Activated CD4-positive, alpha-beta T cell treated with anti-CD3 and anti-CD28 coated beads for 1 hour (primary cell): ENCODE measurements around the gene ZNF385D.

Experiments used
- DNase-seq: peaks from one replicate; pipeline ENCODE4 v3.0.0-alpha.2; 2020

Gene ZNF385D

DNA sequence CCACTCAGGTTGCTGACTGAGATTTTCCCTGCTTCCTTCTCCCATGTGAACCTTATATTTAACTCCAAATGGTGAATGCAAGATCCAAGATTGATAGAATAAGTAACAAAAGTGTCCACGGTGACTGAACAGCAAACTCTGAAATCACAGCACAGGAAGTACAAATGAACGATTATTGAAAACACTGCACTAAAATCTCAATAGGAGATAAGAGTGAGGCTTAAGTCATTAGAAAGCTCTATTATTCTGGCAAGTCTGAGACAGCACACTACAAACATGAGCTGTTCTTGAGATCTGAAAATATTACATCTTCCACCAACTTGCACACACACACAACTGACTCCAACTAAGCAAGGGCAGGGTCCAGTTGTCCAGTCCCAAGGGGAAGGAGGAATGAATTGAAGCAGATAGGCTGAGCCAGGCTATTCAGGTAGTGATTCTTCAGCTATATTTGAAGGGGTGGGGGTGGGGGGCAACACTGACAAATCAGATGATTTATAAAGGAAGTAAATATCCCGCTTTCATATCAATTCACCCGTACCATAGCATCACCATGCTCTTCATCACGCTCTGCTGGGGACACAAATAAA is 2.9 kb downstream of the ZNF385D start:
- no peak for DNase-seq

DNA sequence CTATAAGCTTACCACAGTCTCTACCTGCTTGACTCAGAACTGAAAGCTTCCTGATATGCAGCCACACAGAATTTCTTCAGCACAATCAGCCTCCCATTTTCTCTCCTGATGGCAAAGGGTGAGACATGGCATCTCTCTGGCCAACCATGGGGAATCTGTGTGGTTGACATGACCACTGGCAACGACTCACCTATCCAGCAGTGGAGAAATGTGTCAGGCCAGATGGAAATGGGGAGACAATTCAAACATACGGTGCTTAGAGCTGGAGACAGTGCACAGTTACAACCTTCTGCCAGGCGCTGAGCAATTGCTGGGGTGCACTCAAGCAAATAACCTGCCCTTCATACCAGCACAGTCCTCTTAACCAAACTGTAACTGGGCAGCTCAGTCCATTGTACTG is 3.6 kb downstream of the ZNF385D start:
- DNase-seq = no peak

DNA sequence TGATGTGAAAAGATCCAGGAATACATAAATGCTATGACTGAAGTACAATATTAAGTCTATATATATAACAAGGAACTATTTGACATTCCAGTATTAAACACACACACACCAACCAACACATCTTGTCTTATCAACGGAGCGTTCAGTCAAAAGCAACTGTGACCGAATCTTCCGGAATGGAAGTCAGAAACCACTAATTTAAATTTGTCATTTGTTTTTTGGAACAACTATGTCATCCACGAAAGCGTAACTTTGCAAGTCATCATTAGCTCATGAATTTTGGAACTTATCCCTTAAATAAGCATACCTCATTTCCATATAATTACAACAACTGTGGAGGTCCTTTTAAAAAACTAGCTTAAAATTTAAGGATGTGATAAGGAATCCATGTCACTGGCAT is 5.0 kb downstream of the ZNF385D start:
- DNase-seq = no peak

DNA sequence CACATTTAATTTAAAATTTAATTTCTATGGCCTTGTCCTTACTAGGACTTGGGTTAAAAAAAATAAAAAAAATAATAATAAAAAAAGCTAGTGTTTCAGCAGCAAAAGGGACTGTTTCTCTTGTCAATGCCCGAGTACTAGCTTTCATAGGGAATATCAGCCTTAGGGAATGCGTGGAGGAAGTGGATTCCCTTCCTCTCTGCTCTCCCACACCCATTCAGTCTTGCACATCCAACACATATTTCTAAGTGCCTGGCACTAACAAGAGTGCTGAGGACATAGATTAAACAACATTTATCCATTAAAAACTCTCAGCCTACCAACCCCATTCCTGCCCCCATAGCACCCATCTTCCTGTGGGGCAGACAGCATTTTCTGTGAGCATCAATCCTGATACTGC is 6.2 kb downstream of the ZNF385D start:
- DNase-seq = no peak

DNA sequence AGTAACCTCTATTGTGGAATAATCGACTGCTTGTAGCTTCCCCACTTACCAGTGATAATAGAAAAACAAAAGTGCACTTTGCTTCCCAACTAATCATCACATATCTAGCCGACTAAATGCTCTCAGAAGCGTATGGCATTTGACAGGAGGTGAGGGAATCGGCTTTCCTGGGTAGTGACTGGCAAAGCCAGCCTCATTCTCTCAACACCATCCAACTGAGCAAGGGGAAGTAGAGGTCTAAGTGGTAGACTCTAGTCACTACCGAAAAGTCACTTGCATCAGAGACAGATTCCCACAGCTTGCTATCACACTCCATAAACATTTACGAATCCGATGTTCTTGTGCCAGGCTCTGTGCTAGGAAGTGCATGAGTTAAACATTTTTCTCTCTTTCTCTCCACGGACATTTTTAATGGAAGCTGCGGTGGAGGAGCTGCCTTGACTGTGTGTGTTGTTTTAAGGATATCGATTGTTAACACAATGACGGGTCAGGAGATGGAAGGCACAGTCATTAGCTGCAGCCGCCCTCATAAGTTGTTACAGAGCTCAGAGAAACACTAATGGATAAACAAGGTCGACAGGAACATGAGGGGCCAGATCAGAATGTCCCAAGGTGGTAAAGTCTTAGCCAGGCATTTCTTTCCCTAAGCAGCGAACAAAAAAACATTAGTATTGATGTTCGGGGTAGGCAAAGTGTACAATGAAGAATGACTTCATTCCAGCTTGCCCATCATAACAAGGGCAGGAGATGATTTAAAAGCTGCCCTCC is 11.9 kb downstream of the ZNF385D start:
- DNase-seq = no peak

DNA sequence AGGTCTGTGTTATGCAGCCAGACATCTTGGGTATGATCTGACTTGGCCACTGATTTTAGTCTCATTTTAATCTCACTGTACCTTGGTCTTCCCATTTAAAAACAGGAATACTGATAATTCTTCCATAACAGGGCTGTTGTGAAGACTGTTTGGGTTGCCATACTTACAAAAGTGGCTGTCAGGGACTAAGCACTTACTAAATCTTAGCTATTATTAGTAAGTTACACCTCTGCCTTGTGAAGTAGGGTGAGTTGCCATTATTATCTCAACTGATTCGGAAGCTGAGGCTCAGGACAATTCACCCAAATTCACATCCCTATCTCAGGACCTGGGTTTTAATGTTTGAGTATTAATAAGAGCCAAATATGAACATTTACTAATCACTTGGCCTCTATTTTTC is 12.7 kb downstream of the ZNF385D start:
- DNase-seq = no peak

DNA sequence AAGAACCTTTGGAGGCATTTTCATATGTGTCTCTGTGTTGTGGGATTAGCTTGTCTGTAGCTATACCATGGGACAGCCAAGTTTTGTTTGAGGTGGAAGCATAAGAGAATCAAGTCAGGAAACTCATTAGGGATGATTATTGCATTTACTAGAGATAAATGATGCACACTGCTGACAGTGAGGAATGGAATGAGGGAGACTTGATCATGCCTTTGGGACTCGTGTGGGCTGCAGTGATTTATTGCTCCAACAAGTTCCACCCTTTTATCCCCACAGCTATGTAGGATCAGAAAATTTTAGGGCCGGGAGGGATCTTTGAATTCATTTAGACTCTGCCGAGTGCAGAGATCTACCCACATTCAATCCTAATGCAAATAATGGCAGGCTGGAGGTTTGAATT is 16.3 kb downstream of the ZNF385D start:
- no peak for DNase-seq

DNA sequence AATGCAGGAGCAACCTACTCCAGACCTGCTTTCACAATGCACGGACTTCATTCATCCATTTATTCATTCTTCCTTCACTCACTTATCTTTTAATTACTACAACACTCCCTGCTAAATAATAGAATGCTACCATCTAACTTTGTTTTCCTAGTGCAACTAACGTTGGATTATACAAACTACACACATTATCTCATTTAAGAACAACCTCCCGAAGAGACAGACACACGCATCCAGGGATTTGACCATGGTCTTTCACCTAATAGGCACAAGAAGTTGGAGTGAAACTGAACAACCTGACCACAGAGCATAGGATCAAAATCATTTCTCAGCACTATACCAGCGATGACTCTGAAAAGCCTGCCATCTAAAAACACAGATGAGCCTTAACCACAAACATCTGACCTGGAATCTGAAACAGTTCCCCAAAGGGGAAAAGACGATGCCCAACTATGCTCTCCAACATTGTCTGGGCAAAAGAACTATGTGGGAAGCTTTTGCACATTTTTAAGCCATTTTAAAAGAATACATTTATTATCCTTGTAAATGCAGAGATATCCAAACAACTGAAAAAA is 21.0 kb downstream of the ZNF385D start:
- no peak for DNase-seq

DNA sequence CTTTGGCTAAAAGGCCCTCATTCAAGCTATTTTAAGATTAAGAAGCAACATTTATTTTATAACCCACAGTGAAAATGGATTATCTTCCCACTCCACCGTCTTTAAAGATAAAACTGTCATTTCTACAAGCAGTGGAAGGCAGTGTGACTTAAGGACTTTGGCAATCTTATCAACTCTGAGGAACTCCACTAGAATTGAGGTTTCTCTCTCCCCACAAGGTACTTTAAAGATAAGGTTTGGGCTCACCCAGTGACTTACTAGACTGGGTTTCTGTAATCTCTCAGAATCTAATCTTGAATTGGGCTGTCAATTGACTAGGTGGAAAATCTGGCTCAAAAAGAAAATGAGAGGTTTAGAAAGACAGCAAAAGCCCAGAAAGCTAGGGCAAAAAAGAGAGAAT is 21.7 kb downstream of the ZNF385D start:
- no peak for DNase-seq

DNA sequence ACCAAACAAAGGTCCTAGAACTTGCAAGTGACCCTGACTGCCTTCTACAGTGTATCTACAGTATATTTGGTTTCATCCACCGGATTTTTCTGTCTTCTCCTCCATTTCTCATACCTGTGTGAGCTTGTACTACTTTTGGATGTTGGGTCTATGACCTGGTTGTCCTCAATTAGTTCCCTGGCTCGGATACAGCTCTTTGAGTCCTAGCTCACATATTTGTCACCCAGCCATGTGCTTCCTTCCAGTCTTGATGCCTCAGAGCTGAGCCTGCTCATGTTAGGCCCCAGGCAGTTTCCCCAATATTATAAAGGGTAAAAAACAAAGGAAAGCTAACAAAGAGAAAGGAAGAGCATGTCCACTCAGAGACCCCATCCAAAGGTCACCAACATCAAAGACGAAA is 28.2 kb downstream of the ZNF385D start:
- no peak for DNase-seq

DNA sequence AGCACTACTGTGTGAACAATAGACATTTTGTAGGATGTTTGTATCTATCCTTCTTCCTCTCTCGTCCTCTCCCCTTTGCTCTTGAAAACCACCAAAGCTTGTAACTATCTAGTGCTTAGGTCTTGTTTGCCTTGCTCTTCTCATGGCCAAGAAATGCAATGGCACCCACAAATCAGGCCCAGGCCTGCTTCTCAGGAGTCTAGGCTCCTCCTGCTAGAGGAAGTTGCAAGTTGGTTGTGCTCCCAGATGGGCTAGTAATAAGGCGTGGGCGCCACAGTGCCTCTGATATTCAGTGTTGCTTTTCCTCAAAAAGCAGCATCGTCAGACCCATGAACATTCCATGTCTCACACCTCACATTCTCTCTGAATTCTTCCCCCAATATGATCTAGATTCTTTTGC is 28.7 kb downstream of the ZNF385D start:
- DNase-seq = no peak

DNA sequence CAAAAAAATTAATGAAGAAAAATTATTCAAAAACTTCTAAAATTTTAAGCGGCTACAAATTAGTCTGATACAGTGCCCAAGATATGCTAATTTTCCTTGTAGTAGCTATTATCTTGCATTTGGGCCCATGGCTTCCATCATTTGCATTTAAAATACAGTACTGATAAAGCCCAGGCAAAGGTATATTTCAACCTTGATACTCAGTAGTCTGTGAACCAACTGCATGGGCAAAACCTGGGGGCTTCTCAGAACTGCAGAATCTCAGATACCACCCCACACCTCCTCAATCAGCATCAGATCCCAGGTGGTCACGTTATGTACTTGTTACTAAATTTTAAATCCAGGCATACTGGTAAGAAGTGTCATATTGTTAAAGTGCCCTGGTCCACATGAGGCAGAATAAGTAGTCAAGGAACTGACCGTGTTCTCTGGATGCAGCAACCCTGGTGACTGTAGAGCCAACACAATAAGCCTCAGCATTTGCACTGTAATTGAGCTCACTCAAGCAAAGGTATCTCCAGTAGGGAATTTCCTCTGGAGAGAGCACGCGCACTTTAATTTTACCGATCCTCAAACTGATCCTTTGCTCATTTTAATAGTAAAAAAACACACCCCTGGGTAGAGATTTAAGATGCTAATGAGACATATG is 31.9 kb downstream of the ZNF385D start:
- DNase-seq = no peak

DNA sequence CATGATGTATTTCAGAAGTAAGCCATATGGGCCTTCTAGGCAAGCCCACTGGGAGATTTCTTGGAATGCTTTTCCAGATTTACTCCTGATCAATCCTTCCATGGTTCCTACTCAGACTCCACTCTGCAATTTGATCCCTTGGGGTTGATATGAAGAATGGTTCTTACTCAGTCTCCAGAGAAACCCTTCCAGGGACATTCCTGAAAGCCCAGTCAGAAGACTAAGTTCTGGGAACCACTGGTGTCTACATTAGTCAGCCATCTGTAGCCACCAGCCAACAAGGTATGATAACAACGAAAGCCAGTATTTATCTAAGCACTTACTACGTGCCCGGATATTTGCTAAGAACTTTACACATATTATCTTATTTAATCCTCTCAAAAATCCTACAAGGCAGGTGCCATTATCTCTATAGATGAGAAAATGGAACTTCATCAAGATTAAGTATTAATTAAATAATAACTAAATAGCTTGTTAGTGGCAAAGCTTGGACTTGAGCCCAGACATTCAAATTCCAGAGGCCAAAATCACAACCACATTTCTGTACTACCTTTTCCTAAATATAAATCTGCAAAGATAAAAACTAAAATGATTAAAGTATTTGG is 32.7 kb downstream of the ZNF385D start:
- no peak for DNase-seq

DNA sequence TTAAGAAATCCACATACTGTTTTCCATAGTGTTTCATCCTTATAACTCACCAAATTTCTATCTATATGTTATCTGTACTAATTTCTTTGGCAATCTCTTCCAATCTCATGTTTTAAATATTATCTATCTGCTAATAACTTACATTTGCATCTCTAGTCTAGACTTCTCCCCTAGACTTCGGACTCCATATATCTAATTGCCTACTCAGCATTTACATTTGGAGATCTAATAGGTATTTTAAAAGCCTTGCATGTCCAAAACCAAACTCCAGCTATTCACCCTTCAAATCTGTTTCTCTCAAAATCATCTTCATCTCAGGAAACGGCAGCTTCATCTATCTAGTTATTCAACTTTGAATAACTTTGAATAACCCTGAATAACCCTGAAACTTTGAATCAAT is 35.3 kb downstream of the ZNF385D start:
- DNase-seq = no peak

DNA sequence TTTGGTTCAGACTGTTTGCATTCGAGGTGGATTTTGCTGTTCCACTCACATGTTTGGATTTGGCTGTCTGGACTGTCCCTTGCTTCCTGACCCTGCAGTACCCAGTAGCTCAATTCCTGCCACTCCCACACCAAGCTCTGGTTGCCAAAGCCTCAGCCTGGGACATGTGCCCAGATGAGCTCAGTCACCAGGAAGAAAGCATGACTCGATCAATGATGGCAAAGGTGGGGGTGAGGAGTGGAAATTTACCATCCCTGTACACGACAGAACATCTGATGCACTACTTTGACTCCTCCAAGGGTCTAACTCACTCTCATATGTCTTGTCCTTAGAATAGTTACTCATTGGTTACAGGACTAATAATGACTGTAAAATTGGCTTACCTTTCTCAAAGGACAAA is 45.2 kb downstream of the ZNF385D start:
- no peak for DNase-seq

DNA sequence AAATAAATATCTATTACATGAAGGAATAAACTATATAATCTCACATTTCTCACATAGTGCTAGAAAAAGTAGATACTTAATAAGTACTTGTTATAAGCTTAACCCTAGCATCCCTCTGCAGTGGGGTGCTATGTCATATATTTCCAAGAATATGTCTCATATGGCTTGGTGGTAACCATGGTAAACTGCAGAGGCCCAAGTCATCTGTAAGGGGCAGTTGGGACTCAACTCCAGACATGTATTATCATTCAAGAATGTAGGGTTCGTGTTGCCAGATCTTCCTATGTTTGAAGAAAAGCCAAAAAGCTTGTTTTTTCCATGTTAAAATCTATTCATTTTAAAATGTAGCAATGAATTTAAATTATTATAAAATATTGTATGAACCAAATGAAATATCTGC is 46.2 kb downstream of the ZNF385D start:
- DNase-seq = no peak

DNA sequence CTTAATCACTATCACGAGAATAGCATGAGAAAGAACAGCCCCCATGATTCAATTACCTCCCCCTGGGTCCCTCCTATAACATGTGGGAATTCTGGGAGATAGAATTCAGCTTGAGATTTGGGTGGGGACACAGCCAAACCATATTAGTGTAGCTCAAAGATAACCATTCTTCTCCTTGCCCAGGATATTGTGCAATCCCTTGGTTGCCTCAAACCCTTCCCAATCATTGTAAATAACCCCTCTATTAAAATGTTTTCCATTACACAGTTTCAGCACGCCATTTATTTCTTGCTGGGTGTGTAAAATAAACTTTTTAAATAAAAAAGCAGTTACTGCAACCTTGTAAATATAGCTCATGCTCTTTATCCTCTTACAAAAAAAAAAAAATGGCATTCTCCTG is 47.7 kb downstream of the ZNF385D start:
- no peak for DNase-seq

DNA sequence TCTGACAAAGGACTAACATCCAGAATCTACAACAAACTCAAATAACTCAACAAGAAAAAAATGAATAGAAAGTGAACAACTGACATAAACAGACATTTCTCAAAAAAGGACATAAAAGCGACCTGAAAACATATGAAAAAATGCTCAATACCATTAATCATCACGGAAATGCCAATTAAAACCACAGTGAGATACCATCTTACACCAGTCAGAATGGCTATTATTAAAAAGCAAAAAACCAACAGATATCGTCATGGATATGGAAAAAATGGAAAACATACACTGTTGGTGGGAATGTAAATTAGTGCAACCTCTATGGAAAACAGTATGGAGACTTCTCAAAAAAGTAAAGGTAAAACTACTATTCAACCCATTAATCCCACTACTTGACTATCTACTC is 53.3 kb downstream of the ZNF385D start:
- no peak for DNase-seq

DNA sequence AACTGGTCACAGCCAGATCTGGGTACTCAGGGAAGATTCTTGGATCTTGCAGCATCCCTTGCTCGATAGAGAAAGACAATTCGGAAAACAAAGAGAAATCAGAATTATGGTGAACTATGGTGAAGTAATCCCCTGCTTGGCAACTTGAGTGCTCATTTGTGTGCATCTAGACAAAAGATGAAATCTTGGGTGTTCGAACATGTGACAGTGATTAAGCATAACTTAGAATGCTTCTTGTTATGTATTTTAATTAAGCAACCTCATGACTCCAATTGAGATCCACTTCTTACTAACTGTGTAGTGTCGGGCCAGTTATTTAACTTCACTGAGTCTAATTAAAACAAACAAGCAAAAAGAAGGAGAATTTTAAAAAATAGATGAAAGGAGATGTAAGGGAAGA is 56.5 kb downstream of the ZNF385D start:
- no peak for DNase-seq

DNA sequence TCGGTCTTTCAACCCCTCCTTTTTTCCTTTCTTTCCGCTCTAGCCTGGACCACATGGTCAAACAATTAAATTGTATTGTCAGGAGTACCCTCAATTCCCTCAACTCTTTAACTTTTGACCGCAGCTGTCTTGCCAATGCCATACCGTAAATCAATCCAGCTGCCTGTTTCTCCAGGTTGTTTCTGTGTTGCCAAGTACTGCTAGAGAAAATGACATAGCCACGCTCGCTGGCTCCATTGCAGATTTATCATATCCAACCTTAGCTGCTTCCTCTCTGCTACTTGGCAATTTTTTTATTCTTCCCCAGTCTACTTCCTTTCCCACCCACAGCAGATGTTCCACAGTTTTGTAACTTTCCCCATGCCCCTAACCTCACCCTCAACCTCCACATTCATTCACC is 60.0 kb downstream of the ZNF385D start:
- DNase-seq = no peak

DNA sequence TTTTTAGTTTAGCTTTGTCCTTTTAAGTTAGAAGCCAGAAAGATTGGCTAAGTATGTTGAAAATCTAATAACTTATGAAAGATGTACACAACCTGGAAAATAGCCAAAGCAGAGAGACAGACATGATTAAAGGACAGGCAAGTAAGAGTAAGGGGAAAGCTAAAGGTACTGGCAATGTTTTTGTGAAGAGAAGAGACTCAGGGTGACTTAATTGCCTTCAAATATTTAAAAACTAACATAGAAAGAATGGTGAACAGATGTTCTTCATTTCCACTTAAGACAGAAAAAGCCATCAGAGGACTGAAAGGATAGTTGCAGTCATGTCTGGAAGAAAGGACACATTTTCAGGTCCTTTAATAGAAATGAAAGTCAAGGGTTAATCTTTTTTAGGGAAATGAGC is 68.8 kb downstream of the ZNF385D start:
- no peak for DNase-seq

DNA sequence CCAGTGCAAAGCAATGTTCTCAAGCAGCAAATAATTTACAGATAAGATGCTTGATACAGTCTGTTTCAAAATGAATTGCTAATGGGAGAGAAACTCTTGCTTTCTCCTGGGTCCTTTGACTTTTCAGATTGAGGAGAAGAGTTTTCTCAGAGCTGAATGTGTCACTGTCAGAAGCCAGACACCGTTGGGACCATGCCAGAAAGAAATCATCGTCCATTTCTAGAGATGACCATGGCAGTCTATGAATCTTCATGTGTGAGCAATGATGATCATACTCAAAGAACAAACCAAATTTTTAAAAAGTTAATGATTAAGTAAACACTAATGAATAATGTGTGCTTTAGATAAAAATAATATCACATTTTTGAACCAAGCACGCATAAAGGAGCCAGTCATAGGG is 77.6 kb downstream of the ZNF385D start:
- DNase-seq = no peak

DNA sequence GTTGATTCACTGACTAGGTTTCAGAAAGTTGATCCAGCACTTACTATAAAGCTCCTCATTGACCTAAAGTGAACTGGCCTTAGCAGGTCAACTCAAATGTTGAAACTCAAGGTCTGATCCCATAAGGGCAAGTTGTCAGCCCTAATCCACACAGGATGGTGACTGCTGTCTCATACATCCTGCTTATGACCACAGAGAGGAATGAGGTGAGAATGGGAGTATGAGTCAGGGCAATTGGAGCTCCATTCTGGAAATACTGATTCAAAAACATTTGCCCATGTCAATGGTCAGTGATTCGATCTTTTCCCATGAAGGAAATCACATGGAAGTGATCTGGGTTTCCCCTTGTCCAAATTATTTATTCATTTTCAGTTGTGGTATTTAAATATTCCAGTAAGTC is 78.7 kb downstream of the ZNF385D start:
- no peak for DNase-seq

DNA sequence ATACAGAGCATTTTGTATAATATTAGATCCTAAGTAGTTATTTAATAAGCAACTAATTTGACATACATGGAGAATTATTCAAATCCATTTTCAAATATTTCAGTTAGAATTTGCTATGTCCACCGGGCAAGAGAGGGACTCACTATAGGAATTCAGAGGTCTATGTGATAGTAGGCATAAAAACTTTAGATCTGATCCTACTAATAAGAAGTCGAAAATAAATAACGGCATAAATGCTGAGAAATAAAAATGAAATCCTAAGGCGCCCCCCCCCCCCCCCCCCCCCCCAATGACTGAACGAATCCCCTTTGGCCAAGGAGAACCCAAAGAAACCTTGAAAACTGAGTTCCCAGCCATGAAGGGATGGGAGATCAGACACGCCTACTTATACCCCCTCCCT is 80.6 kb downstream of the ZNF385D start:
- no peak for DNase-seq
